Measurements from ENCODE around the gene GTPBP3. TPM values are rescaled to one million over a fixed set of nuclear protein-coding genes. Genes with fewer than 3 reads are reported as not detected.

GTPBP3 gene
- total and polyA plus RNA-seq, 2 of the 13 experiments (the other 11 are each of a cell fraction or from before 2014, with no cell fraction given), result 17.5 to 30.0 TPM

- TF ChIP-seq HBP1 (CRISPR knock-in tag; IDR thresholded peaks at IDR 0.05; ENCODE audit: low read depth), result peak; percentile 84; the same call in 1 of the 2 replicates
- peak; percentile 76; the same call in 1 of the 2 replicates for TF ChIP-seq ARID4A (CRISPR knock-in tag; IDR thresholded peaks at IDR 0.05; ENCODE audit: borderline replicate concordance)
- no peak for TF ChIP-seq TRAFD1 (CRISPR knock-in tag; IDR thresholded peaks at IDR 0.05; ENCODE audit: borderline replicate concordance)
- 0 out of 2 replicates have a peak, but pooled peaks have one; percentile 14 for TF ChIP-seq ZNF292 (CRISPR knock-in tag; IDR thresholded peaks at IDR 0.05; ENCODE audit: borderline replicate concordance, low read depth)
- TF ChIP-seq GZF1 (CRISPR knock-in tag; IDR thresholded peaks at IDR 0.05), result no peak
- no peak; the same call in 1 of the 2 replicates for TF ChIP-seq RARA (CRISPR knock-in tag; IDR thresholded peaks at IDR 0.05)
- TF ChIP-seq ZNF335 (CRISPR knock-in tag; IDR thresholded peaks at IDR 0.05), result peak; percentile 61; the same call in 1 of the 2 replicates
- peak; percentile 97 for TF ChIP-seq KDM5A (IDR thresholded peaks at IDR 0.05; ENCODE audit: borderline replicate concordance, low read length)
- no peak for TF ChIP-seq BCL3 (CRISPR knock-in tag; IDR thresholded peaks at IDR 0.05)
- TF ChIP-seq DPF2 (CRISPR knock-in tag; IDR thresholded peaks at IDR 0.05; ENCODE audit: borderline replicate concordance, low read depth), result no peak
- TF ChIP-seq PHF5A (CRISPR knock-in tag; IDR thresholded peaks at IDR 0.05; ENCODE audit: low read depth, unreplicated experiment), result peak; percentile 62
- TF ChIP-seq ZNF180 (CRISPR knock-in tag; IDR thresholded peaks at IDR 0.05; ENCODE audit: borderline replicate concordance, low read depth), result no peak
- TF ChIP-seq REPIN1 (CRISPR knock-in tag; IDR thresholded peaks at IDR 0.05; ENCODE audit: borderline replicate concordance, low read depth), result peak; percentile 91
- TF ChIP-seq KDM1A (CRISPR knock-in tag; IDR thresholded peaks at IDR 0.05), result no peak
- no peak for TF ChIP-seq ZFP82 (CRISPR knock-in tag; IDR thresholded peaks at IDR 0.05; ENCODE audit: borderline replicate concordance)
- no peak; the same call in 1 of the 2 replicates for TF ChIP-seq KDM5B (CRISPR knock-in tag; IDR thresholded peaks at IDR 0.05; ENCODE audit: borderline replicate concordance)
These were observed at the start of gene GTPBP3 (continued) for GRCh38 chr19:17336872-17337674.
